ENCODE results near the gene C2orf78. TPM values are rescaled to one million over a fixed set of nuclear protein-coding genes. Genes with fewer than 3 reads are reported as not detected.
"Not testable (repeated sequence)": the region's sequence is repeated elsewhere in the genome, so short reads cannot be mapped to it uniquely, and the experiment has no call there.

The C2orf78 gene
- total RNA-seq (2012; rRNA removed) (not detected in 2 replicates), polyA plus RNA-seq (2012; rRNA removed) (0.03 TPM in 1 of 2 replicates, not detected in the other), Bru-seq, nascent RNA (not detected), BruChase-seq, experiment 1, labeled RNA remaining after a 6-hour chase (not detected), BruChase-seq, experiment 2, labeled RNA remaining after a 2-hour chase (not detected)
- not detected in 2 replicates for polyA plus RNA-seq (2012; cell fraction: cytosol; rRNA removed)
- not detected in 2 replicates for polyA plus RNA-seq (2012; cell fraction: nucleus; rRNA removed; ENCODE audit: low replicate concordance)
- long read RNA-seq = 0 reads

GRCh38 chr2:73783883-73784282 lies at the start of gene C2orf78:
C2orf78 (plus strand) TSS chr2:73784183; CDS start chr2:73784310, 127 bp downstream.
- H2BK5ac ChIP-seq (ENCODE audit: low read depth, low read length, poor library complexity, severe bottlenecking); H3K4me2 ChIP-seq (ENCODE audit: low read depth, low read length); H3K27me3 ChIP-seq (ENCODE audit: control insufficient read depth, insufficient read depth, low read length); H2AK9ac ChIP-seq (replicated peaks; ENCODE audit: low read depth, low read length, poor library complexity); H3K18ac ChIP-seq (ENCODE audit: low read depth, low read length); CTCF ChIA-PET; H3K4me3 ChIP-seq (ENCODE audit: insufficient read depth, low read depth, low read length); in situ Hi-C loops (cut with MboI; ENCODE audit: low sequenced_read_pairs); H2BK15ac ChIP-seq (ENCODE audit: low read depth, low read length); H3K14ac ChIP-seq (replicated peaks; ENCODE audit: low read depth, low read length); H3K9me1 ChIP-seq (ENCODE audit: insufficient read depth, low read length); H3K4me1 ChIP-seq (ENCODE audit: control insufficient read depth, insufficient read depth, low read length); dilution Hi-C loops (cut with HindIII; ENCODE audit: low sequenced_read_pairs, unreplicated experiment); POLR2A ChIA-PET (ENCODE audit: unreplicated experiment); H3K36me3 ChIP-seq (ENCODE audit: control insufficient read depth, insufficient read depth, low read length); H2BK120ac ChIP-seq (ENCODE audit: low read depth, low read length); ATAC-seq (ENCODE audit: low read depth); H2AK5ac ChIP-seq (ENCODE audit: low read depth, low read length); H4K20me1 ChIP-seq (ENCODE audit: insufficient read depth, low read length); H3K56ac ChIP-seq (ENCODE audit: extremely low read depth, insufficient read depth, low read length); H2AFZ ChIP-seq (replicated peaks; ENCODE audit: low read length, poor library complexity); H3K4ac ChIP-seq (ENCODE audit: low read depth, low read length); H3K23ac ChIP-seq (ENCODE audit: low read depth, low read length); BruUV-seq (replicated peaks); H2BK20ac ChIP-seq (ENCODE audit: low read depth, low read length); DNase-seq; H3K79me1 ChIP-seq (ENCODE audit: low read depth in 1 of 2, low read length in 2 of 2); H3K27ac ChIP-seq (ENCODE audit: insufficient read depth, low read length); H4K91ac ChIP-seq (ENCODE audit: insufficient read depth, low read depth, low read length); H4K5ac ChIP-seq (ENCODE audit: low read depth, low read length); H4K8ac ChIP-seq (ENCODE audit: low read depth in 2 of 2, low read length in 2 of 2); intact Hi-C loops (cut with micrococcal nuclease); H3K9me3 ChIP-seq (ENCODE audit: control insufficient read depth, insufficient read depth, low read length); H3K9ac ChIP-seq (ENCODE audit: low read depth, low read length): not testable (repeated sequence)
- WGBS, 2 experiments (ENCODE audit: extremely low coverage in 2 of 2, insufficient read length in 1 of 2) = no CpG with 5 or more reads among the region's 3 CpGs

Measured in IMR-90 (cell line).